ENCODE results near the gene RAB38.

DNA sequence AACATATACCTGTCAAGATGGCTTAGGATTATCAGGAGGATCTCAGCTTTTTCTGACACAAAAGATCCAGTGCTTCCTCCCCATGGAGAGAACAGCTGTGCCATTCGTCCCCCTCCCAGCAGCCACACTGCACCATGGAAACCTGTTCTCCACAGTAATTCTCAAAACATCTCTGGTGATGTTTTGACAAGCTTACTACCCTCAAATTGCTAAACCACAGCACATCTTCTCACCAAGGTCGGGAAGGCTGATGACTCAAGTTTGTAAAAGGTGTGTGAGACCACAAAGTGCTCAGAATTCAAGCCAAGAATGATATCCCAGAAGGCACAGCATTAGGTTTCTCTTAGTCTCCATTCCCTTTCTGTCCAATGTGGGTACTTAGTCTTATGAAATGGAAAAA is 3.9 kb upstream of the RAB38 start:
- TF ChIP-seq CTCF (IDR thresholded peaks at IDR 0.05): no peak
- TF ChIP-seq POLR2A (IDR thresholded peaks at IDR 0.05): no peak
- TF ChIP-seq EP300 (IDR thresholded peaks at IDR 0.05): no peak
